RKO (cell line): ENCODE measurements around the gene MORF4L1.
"Not testable (repeated sequence)": the region's sequence is repeated elsewhere in the genome, so short reads cannot be mapped to it uniquely, and the experiment has no call there.

Source experiments
- DNase-seq: peaks from one replicate; pipeline ENCODE4 v3.0.0-alpha.2; 2016; ENCODE audit warnings: low spot score

Gene MORF4L1

GRCh38 chr15:78927077-78927790 lies 54.5 kb downstream of the MORF4L1 start:
- DNase-seq, result no peak

GRCh38 chr15:78928176-78928575 lies 55.5 kb downstream of the MORF4L1 start:
- not testable (repeated sequence) for DNase-seq

GRCh38 chr15:78928616-78929093 lies 56.0 kb downstream of the MORF4L1 start:
- DNase-seq, result no peak

- DNase-seq, result no peak
Measured at GRCh38 chr15:78929536-78930264, 57.0 kb downstream of the MORF4L1 start.

GRCh38 chr15:78930577-78931388 lies 58.1 kb downstream of the MORF4L1 start:
- DNase-seq, result peak; percentile 45

- DNase-seq, result no peak
Measured at GRCh38 chr15:78931439-78932257, 59.0 kb downstream of the MORF4L1 start.

GRCh38 chr15:78932258-78932808 lies 59.6 kb downstream of the MORF4L1 start:
- no peak for DNase-seq

- no peak for DNase-seq
Measured at GRCh38 chr15:78933187-78933822, 60.6 kb downstream of the MORF4L1 start.

- no peak for DNase-seq
Measured at GRCh38 chr15:78933823-78934654, 61.3 kb downstream of the MORF4L1 start.

GRCh38 chr15:78934655-78935023 lies 61.9 kb downstream of the MORF4L1 start:
- no peak for DNase-seq

- no peak for DNase-seq
Measured at GRCh38 chr15:78937132-78937739, 64.5 kb downstream of the MORF4L1 start.

- no peak for DNase-seq
Measured at GRCh38 chr15:78938658-78939488, 66.2 kb downstream of the MORF4L1 start.

GRCh38 chr15:78942741-78943140 lies 70.1 kb downstream of the MORF4L1 start:
- DNase-seq, result no peak

- DNase-seq, result no peak
Measured at GRCh38 chr15:78943692-78944091, 71.0 kb downstream of the MORF4L1 start.

GRCh38 chr15:78944202-78944625 lies 71.5 kb downstream of the MORF4L1 start:
- peak; percentile 21 for DNase-seq

- peak; percentile 60 for DNase-seq
Measured at GRCh38 chr15:78944669-78945407, 72.1 kb downstream of the MORF4L1 start, which contains the start of gene CTSH. CTSH (minus strand) TSS chr15:78945046; CDS start chr15:78944981, 65 bp downstream.

GRCh38 chr15:78946493-78946892 lies 73.8 kb downstream of the MORF4L1 start:
- DNase-seq, result no peak

GRCh38 chr15:78947506-78947905 lies 74.8 kb downstream of the MORF4L1 start:
- no peak for DNase-seq
